Activated CD4-positive, alpha-beta T cell treated with anti-CD3 and anti-CD28 coated beads for 36 hours (primary cell): Measurements from ENCODE around the gene ATG9A. TPM values are rescaled to one million over a fixed set of nuclear protein-coding genes. Genes with fewer than 3 reads are reported as not detected.

Source experiments
- ATAC-seq: fragments of 200-7000 bp; cut with Tn5 transposase; one replicate; pipeline ENCODE4 v1.10.0; 2021; ENCODE audit warnings: mild to moderate bottlenecking, moderate library complexity
- CTCF ChIA-PET: fragments of 350-600 bp; sonication (Branson Sonifier 250); formaldehyde crosslinking; loops from one replicate; lab custom pipeline; 2021; ENCODE audit warnings: antibody characterized with exemption; lab: Charles Lee
- POLR2A ChIA-PET: fragments of 350-600 bp; sonication (Branson Sonifier 250); formaldehyde crosslinking; loops from one replicate; lab custom pipeline; 2021; ENCODE audit warnings: antibody characterized with exemption, inconsistent platforms; lab: Charles Lee
- DNase-seq: peaks from one replicate; pipeline ENCODE4 v3.0.0-alpha.2; 2020
- H3K27ac Mint-ChIP-seq: one replicate; pipeline ENCODE4 v1.8.0; 2021; ENCODE audit warnings: mixed read lengths
- H3K27me3 Mint-ChIP-seq: one replicate; pipeline ENCODE4 v1.8.0; 2021; ENCODE audit warnings: mixed read lengths
- H3K36me3 Mint-ChIP-seq: one replicate; pipeline ENCODE4 v1.8.0; 2021; ENCODE audit warnings: low read depth, mixed read lengths
- H3K4me1 Mint-ChIP-seq: one replicate; pipeline ENCODE4 v1.8.0; 2021; ENCODE audit warnings: mixed read lengths
- H3K4me3 Mint-ChIP-seq: one replicate; pipeline ENCODE4 v1.8.0; 2021; ENCODE audit warnings: mild to moderate bottlenecking, moderate library complexity, mixed read lengths
- H3K9me3 Mint-ChIP-seq: one replicate; pipeline ENCODE4 v1.8.0; 2021; ENCODE audit warnings: low read depth, mixed read lengths
- intact Hi-C, 2 experiments: fragments of 100-400 bp; cut with DNase I in 1 of 2; cut with micrococcal nuclease in 1 of 2; formaldehyde crosslinking; loops; one replicate each; pipeline versions ENCODE4 v1.14.2 to v1.15.1; 2022 to 2024; cut with DNase I, micrococcal nuclease
- total RNA-seq, 2 experiments: library from RNA; stranded (reverse); gene quantifications; one replicate each; pipeline ENCODE4 v1.2.3, GENCODE V29; 2021

The ATG9A gene
- total RNA-seq, 2 experiments from 2014 or later: 43.5 to 45.6 TPM

DNA sequence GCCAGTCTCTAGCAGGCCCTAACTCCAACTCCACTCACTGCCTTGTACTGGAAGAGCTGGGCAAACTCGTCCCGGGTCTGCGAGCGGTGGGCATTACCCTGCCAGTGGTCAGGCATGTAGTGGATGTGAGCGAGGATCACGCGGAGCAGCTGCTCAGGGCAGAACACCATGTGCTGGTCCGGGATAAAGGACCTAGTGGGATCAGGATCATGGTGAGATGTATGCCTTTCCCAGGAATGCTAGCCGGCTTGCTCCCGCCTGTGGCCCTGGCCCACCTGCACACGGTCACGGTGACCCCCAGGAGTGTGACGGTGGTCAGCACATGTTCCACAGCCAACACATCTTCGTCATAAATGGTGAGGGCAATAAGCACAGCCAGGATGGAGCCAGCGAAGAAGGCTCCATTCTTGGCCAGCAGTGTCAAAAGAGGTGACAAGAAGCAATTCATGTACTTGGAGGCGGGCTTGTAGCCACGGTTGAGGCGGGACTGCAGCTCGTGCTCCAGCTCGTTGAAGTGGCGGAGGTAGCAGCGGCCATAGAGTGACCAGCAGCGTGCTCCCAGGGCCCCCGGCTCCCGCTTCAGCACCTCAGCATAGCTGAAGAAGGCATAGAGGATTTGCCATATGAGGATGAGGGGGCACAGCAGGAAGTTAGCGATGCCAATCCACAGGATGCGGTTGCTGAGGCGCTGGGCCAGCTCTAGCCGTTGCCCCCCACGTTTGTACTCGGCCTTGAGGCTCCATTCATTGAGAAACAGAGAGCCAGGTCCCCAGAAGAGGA lies 5.4 kb downstream of the ATG9A start:
- ATAC-seq (no peak), DNase-seq (no peak)
- peaks cover 27% of the 10 kb centered on the region for H3K4me1 Mint-ChIP-seq
- no peak overlapping the region for H3K4me3 Mint-ChIP-seq
- peaks cover 67% of the 10 kb centered on the region for H3K36me3 Mint-ChIP-seq
- no peak overlapping the region for H3K27ac Mint-ChIP-seq
- no peaks in the 10 kb centered on the region for H3K9me3 Mint-ChIP-seq
- ChIA-PET CTCF (interaction anchor here (1.2 kb wide), 1 partner anchor 53 kb away, joined by 4 read pairs; no protein-coding TSS in a partner anchor), POLR2A (no interaction called here)
- intact Hi-C loops: no loop called here
- H3K27me3 Mint-ChIP-seq: no peaks in the 10 kb centered on the region

DNA sequence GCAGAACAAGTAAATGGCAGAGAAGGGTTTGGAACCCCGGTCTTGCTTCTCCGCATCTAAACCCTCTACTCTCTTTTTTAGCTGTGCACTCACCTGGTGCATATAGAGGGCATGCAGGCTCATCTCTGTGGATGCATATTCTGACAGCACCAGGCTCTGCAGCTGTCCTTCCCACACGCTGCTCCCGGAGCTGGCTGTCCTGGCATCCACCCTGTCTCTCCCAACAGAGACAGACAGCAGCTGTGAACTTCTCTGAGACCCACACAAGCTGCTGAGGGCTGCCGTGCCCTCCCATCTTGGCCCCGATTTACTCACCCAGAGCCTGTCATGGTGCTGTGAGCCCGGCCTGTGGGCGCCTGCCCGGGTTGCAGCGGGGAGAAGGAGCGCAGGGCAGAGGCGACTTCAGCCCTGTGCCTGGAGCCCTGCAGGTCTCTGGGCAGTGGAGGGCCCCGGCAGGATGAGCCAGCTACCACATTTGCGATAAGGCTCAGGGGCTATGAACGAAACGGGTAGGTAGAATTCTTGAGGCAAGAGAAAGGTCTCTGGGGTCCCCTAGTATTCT lies 7.4 kb downstream of the ATG9A start:
- POLR2A ChIA-PET: no interaction called here
- intact Hi-C loops: no loop called here

DNA sequence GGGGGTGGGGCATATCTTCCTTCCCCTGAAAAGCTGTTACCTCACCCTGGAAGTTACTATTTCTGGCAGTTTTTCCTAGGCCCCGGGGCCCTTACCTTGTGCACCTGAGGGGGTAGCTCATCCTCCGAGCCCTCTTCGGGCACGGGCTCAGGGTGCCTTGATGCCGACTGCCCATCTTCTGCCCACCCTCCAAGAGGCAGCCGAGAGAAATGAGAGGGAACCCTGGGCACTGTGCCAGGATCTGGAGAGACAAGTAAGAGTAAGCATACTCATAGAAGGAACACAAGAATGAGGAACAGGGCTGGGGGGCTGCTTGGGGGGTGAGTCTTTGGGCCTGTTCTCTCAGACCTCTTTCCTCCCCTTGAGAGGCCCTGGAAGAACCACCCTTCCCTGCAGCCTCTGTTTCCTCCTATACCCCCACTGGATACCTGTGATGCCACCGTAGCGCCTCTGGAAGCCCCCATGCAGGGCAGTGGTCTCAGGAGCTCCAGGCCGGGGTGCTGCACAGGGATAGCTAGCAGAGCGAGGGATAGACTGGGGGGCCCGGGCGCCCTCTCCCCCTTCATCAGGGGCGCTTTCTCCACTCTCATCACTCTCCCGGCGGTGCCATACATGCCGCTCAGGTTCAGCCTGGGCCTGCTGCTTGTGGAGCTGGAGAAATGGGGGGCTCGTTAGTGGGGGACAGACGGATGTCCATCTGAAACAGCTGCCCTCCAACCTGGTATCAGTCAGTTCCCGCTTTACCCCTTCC lies 8.6 kb downstream of the ATG9A start:
- intact Hi-C loops: no loop called here
- Mint-ChIP-seq H3K4me1 (peaks cover 24% of the 10 kb centered on the region), H3K27me3 (no peaks in the 10 kb centered on the region)

More for the DNA sequence above, 7.4 kb downstream of the ATG9A start:
- H3K9me3 Mint-ChIP-seq: no peaks in the 10 kb centered on the region
- ATAC-seq (no peak), DNase-seq (no peak)
- CTCF ChIA-PET: interaction anchor here (0.7 to 2.4 kb wide), 5 partner anchors 51 to 187 kb away, joined by 3 to 7 read pairs (median 5); partner anchors contain the start of gene NHEJ1
- no peak overlapping the region for H3K27ac Mint-ChIP-seq
- H3K36me3 Mint-ChIP-seq: peaks cover 57% of the 10 kb centered on the region
- no peak overlapping the region for H3K4me3 Mint-ChIP-seq
- peaks cover 23% of the 10 kb centered on the region for H3K4me1 Mint-ChIP-seq
- H3K27me3 Mint-ChIP-seq: no peaks in the 10 kb centered on the region

GRCh38 chr2:219219784-219220532 lies 9.5 kb downstream of the ATG9A start:
- POLR2A ChIA-PET: interaction anchor here (0.7 to 2.8 kb wide), 2 partner anchors 13 to 33 kb away, joined by 3 to 8 read pairs; partner anchors contain the start of genes TUBA4B and ZFAND2B
- peaks cover 24% of the 10 kb centered on the region for H3K4me1 Mint-ChIP-seq
- no peak overlapping the region for H3K4me3 Mint-ChIP-seq
- H3K27me3 Mint-ChIP-seq: no peaks in the 10 kb centered on the region
- no peak for DNase-seq
- H3K9me3 Mint-ChIP-seq: no peaks in the 10 kb centered on the region
- peaks cover 48% of the 10 kb centered on the region for H3K36me3 Mint-ChIP-seq
- CTCF ChIA-PET: interaction anchor here (0.7 to 2.8 kb wide), 7 partner anchors 10 to 340 kb away, joined by 3 to 15 read pairs (median 7); partner anchors contain the start of genes ANKZF1, ATG9A, CNPPD1 and NHEJ1
- ATAC-seq: no peak
- intact Hi-C loops: loop anchor here (1.0 to 2.0 kb wide), 5 partner anchors 9 to 75 kb away; partner anchors contain the start of genes ANKZF1 (in 2 of the 2), ATG9A (in 2 of the 2), DNAJB2 (in 1 of the 2) and NHEJ1 (in 1 of the 2)
- H3K27ac Mint-ChIP-seq: no peak overlapping the region

More for the DNA sequence above, 8.6 kb downstream of the ATG9A start:
- H3K36me3 Mint-ChIP-seq: peaks cover 55% of the 10 kb centered on the region
- CTCF ChIA-PET: interaction anchor here (0.6 to 2.8 kb wide), 4 partner anchors 23 to 61 kb away, joined by 3 to 15 read pairs (median 6); partner anchors contain the start of gene NHEJ1
- no peak overlapping the region for H3K4me3 Mint-ChIP-seq
- DNase-seq (no peak), ATAC-seq (no peak)
- no peaks in the 10 kb centered on the region for H3K9me3 Mint-ChIP-seq
- POLR2A ChIA-PET: interaction anchor here (0.7 kb wide), 1 partner anchor 32 kb away, joined by 3 read pairs; the partner anchor contains the start of gene TUBA4B
- H3K27ac Mint-ChIP-seq: no peak overlapping the region

DNA sequence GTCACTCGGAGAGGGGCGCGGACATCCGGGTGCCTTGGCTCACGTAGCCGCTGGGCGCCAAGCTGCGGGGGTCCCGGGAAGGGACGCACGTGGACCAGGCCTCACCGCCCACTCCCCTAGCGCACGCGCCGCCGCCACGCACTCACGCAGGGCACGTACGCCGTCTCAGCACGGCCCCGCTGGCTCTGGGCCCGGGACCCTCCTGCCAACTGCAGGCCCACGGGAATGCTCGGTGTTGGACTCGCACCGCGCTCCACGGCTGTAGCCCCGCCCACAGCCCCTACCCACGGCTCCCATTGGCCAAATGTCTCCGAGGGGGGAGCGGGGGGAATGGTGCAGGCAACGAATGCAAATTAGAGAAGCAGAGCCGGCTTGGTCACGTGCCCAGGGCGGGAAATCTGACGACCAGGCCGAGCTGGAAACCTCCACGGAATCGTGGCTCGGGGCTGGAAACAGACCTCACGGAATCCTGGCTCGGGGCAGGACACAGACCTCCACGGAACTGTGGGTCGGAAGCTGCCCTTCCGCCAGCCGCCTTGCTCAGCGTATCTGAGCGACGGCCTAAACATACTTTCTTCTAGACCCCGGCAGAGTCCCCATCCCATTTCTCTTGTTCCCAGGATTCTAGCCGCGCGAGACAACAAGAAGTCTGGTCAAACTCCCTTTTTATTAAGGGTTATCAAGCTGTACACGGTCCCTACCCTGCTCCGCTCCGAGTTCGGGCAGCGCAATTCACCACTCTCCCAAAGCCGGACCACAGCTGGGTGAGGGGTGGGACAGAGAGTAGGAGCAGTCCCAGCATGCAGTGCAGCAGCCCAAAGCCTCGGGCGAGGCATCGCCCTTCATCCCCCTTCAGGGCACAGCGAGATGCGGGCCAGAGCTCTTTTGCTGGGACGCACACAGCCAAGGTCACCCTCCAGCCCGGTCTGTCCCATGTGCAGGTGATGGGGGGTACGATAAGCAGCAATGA lies 10.4 kb downstream of the ATG9A start, which contains the start of gene ABCB6:
TSS of gene ABCB6 (minus strand) at position 227 of the 970 bp plus-strand sequence. CDS start 285 bp downstream, outside the sequence.
- Mint-ChIP-seq H3K27ac (peak within 1 kb of the TSS; percentile 74), H3K36me3 (peaks cover 45% of the 10 kb centered on the region), H3K4me3 (peak within 1 kb of the TSS; percentile 83), H3K27me3 (no peaks in the 10 kb centered on the region), H3K4me1 (peaks cover 24% of the 10 kb centered on the region), H3K9me3 (no peaks in the 10 kb centered on the region)
- POLR2A ChIA-PET: interaction anchor here (1.0 to 2.8 kb wide), 4 partner anchors 10 to 33 kb away, joined by 3 to 8 read pairs (median 4); partner anchors contain the start of genes GLB1L, STK16 and ZFAND2B
- DNase-seq: peak; percentile 94
- intact Hi-C loops: loop anchor here (1.0 to 2.0 kb wide), 9 partner anchors 10 to 76 kb away; partner anchors contain the start of genes ANKZF1 (in 2 of the 2), ATG9A (in 2 of the 2), DNAJB2 (in 2 of the 2) and NHEJ1 (in 2 of the 2)
- CTCF ChIA-PET: interaction anchor here (0.6 to 3.0 kb wide), 12 partner anchors 11 to 949 kb away, joined by 3 to 15 read pairs (median 6); partner anchors contain the start of genes AAMP, ANKZF1, ATG9A and CNPPD1
- peak; percentile 89 for ATAC-seq

GRCh38 chr2:219218217-219218731 lies 11.2 kb downstream of the ATG9A start:
- intact Hi-C loops: loop anchor here (1.0 to 2.0 kb wide), 7 partner anchors 12 to 77 kb away; partner anchors contain the start of genes DNAJB2 (in 2 of the 2), NHEJ1 (in 2 of the 2) and ZFAND2B (in 1 of the 2)
- peak; percentile 64 for DNase-seq
- ChIA-PET CTCF (interaction anchor here (0.6 to 3.0 kb wide), 12 partner anchors 9 to 948 kb away, joined by 3 to 15 read pairs (median 6); partner anchors contain the start of genes AAMP, ANKZF1, ATG9A and CNPPD1), POLR2A (interaction anchor here (0.6 to 2.8 kb wide), 6 partner anchors 9 to 36 kb away, joined by 3 to 8 read pairs (median 4); partner anchors contain the start of genes GLB1L, STK16, TUBA4A and ZFAND2B)
- H3K4me1 Mint-ChIP-seq: peaks cover 24% of the 10 kb centered on the region
- no peaks in the 10 kb centered on the region for H3K27me3 Mint-ChIP-seq
- peak overlapping the region; percentile 74 for H3K27ac Mint-ChIP-seq
- peaks cover 40% of the 10 kb centered on the region for H3K36me3 Mint-ChIP-seq
- ATAC-seq: peak; percentile 42
- H3K9me3 Mint-ChIP-seq: no peaks in the 10 kb centered on the region
- H3K4me3 Mint-ChIP-seq: peak overlapping the region; percentile 83

DNA sequence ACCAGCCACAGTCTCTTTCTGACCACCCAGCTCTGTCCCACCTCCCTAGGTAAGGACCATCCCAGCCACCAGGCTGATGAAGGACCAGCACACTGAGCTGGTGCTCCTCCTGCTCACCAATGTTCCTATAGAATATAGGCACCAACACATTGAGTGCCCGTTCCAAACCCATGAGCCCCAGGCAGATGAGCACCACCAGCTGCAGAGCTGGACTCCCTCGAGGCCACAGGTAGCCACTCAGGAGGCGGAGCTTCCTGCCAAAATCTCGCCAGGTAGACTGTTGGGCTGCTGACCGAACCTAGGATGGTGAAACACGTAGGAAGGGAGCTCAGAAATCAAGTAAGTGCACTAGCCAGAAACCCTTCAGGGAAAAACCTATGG lies 12.9 kb downstream of the ATG9A start:
- H3K4me1 Mint-ChIP-seq: peaks cover 27% of the 10 kb centered on the region
- peak overlapping the region; percentile 39 for H3K4me3 Mint-ChIP-seq

DNA sequence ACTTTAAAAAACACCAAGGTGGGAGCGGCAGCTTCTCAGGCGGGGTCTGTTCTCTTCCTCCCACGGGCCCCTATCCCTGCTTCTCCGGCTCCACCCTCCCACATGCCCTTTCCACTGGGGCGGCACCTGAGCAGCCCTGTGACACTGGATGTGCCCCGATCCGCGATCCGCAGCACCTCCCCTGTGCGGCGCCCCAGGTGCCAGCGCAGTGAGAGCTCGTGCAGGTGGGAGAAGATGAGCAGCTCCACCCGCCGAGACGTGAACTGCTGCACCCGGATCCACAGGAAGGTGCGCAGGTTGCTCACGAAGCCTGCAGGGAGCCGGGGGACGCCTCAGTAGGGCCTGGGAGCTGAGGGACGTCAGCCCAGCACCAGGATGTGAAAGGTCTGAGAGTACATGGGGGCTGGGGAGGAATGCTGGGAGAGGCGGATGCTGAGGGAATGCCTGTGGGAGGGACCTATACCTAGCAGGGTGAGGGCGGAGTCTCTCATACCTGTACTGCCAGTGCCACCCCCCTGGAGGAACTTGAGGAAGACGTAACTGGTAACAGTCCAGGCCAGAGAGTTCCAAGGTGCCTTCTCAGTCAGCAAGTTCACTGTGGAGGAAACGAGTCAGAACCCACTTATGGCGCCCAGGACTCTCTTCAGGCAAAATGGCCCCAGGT lies 13.4 kb downstream of the ATG9A start:
- peaks cover 37% of the 10 kb centered on the region for H3K36me3 Mint-ChIP-seq
- ChIA-PET CTCF (interaction anchor here (0.5 to 1.4 kb wide), 7 partner anchors 9 to 423 kb away, joined by 3 to 5 read pairs (median 4); partner anchors contain the start of genes CNPPD1 and ZFAND2B), POLR2A (interaction anchor here (0.6 kb wide), 1 partner anchor 16 kb away, joined by 3 read pairs; no protein-coding TSS in a partner anchor)
- H3K4me1 Mint-ChIP-seq: peaks cover 29% of the 10 kb centered on the region
- no peak overlapping the region for H3K4me3 Mint-ChIP-seq
- no peak for ATAC-seq
- H3K9me3 Mint-ChIP-seq: no peaks in the 10 kb centered on the region
- DNase-seq: no peak
- no peaks in the 10 kb centered on the region for H3K27me3 Mint-ChIP-seq
- H3K27ac Mint-ChIP-seq: no peak overlapping the region
- intact Hi-C loops: no loop called here

More for the DNA sequence above, 12.9 kb downstream of the ATG9A start:
- ATAC-seq: no peak
- intact Hi-C loops: no loop called here
- CTCF ChIA-PET: interaction anchor here (0.5 to 3.0 kb wide), 9 partner anchors 10 to 422 kb away, joined by 3 to 15 read pairs (median 4); partner anchors contain the start of gene ZFAND2B
- Mint-ChIP-seq H3K27me3 (no peaks in the 10 kb centered on the region), H3K27ac (no peak overlapping the region), H3K9me3 (no peaks in the 10 kb centered on the region), H3K36me3 (peaks cover 37% of the 10 kb centered on the region)
- no peak for DNase-seq
- POLR2A ChIA-PET: interaction anchor here (0.6 kb wide), 1 partner anchor 16 kb away, joined by 3 read pairs; no protein-coding TSS in a partner anchor
